HEK293T (cell line): ENCODE measurements around the gene CPNE1.

Source experiments
- CTCF ChIA-PET: fragments of 350-600 bp; formaldehyde crosslinking; extraction: SDS; loops from one replicate; lab custom pipeline; 2021; ENCODE audit warnings: antibody characterized with exemption, inconsistent platforms; lab: Yijun Ruan, JAX
- POLR2A ChIA-PET: fragments of 350-600 bp; formaldehyde crosslinking; extraction: SDS; loops from one replicate; lab custom pipeline; 2020; ENCODE audit warnings: antibody characterized with exemption, inconsistent platforms; lab: Yijun Ruan, JAX
- DNase-seq: peaks from one replicate; pipeline ENCODE4 v3.0.0; 2012; ENCODE audit warnings: mixed read lengths; ENCODE audit errors: extremely low spot score
- ARNT ChIP-seq: fragments of 450-650 bp; IDR thresholded peaks from 2 replicates; pipeline ENCODE4 v1.6.1; 2017; ENCODE audit warnings: mild to moderate bottlenecking
- BHLHE40 ChIP-seq: fragments of 450-650 bp; IDR thresholded peaks from 2 replicates; pipeline ENCODE4 v1.6.1; 2016; ENCODE audit warnings: mild to moderate bottlenecking, moderate library complexity, borderline replicate concordance
- CTBP1 ChIP-seq: fragments of 450-650 bp; IDR thresholded peaks from 2 replicates; pipeline ENCODE4 v1.6.1; 2016; ENCODE audit warnings: borderline replicate concordance
- ELF4 ChIP-seq: fragments of 450-650 bp; IDR thresholded peaks from 2 replicates; pipeline ENCODE4 v1.6.1; 2017; ENCODE audit warnings: antibody characterized with exemption
- FOXA1 ChIP-seq: fragments of 450-650 bp; IDR thresholded peaks from 2 replicates; pipeline ENCODE4 v1.6.1; 2016; ENCODE audit warnings: mild to moderate bottlenecking
- FOXK2 ChIP-seq: fragments of 450-650 bp; IDR thresholded peaks from 2 replicates; pipeline ENCODE4 v1.6.1; 2016; ENCODE audit warnings: mild to moderate bottlenecking
- FOXM1 ChIP-seq: fragments of 450-650 bp; IDR thresholded peaks from 2 replicates; pipeline ENCODE4 v1.6.1; 2017; ENCODE audit warnings: mild to moderate bottlenecking, borderline replicate concordance
- HDGF ChIP-seq: fragments of 450-650 bp; IDR thresholded peaks from 2 replicates; pipeline ENCODE4 v1.6.1; 2017; ENCODE audit warnings: antibody characterized with exemption, borderline replicate concordance
- L3MBTL2 ChIP-seq: fragments of 450-650 bp; conservative IDR thresholded peaks from 2 replicates; pipeline ENCODE4 v1.6.1; 2016; ENCODE audit warnings: mild to moderate bottlenecking
- LEF1 ChIP-seq: fragments of 450-650 bp; IDR thresholded peaks from 2 replicates; pipeline ENCODE4 v1.6.1; 2017; ENCODE audit warnings: mild to moderate bottlenecking, borderline replicate concordance
- NFRKB ChIP-seq: fragments of 450-650 bp; IDR thresholded peaks from 2 replicates; pipeline ENCODE4 v1.6.1; 2016; ENCODE audit warnings: mild to moderate bottlenecking, moderate library complexity
- PKNOX1 ChIP-seq: fragments of 450-650 bp; IDR thresholded peaks from 2 replicates; pipeline ENCODE4 v1.6.1; 2016
- SP1 ChIP-seq: fragments of 450-650 bp; IDR thresholded peaks from 2 replicates; pipeline ENCODE4 v1.6.1; 2017
- SUZ12 ChIP-seq: fragments of 450-650 bp; IDR thresholded peaks from 2 replicates; pipeline ENCODE4 v1.6.1; 2016; ENCODE audit warnings: mild to moderate bottlenecking
- TARDBP ChIP-seq: fragments of 450-650 bp; IDR thresholded peaks from 2 replicates; pipeline ENCODE4 v1.6.1; 2016
- ZNF384 ChIP-seq: fragments of 450-650 bp; IDR thresholded peaks from 2 replicates; pipeline ENCODE4 v1.6.1; 2016

Gene CPNE1

GRCh38 chr20:35680452-35681183, 15.9 kb upstream of the CPNE1 start:
- ChIA-PET POLR2A (no interaction called here), CTCF (no interaction called here)
- TF ChIP-seq TARDBP (no peak), NFRKB (no peak), HDGF (no peak), CTBP1 (no peak)
- no peak for DNase-seq

GRCh38 chr20:35674921-35675320, 10.2 kb upstream of the CPNE1 start:
- POLR2A ChIA-PET: interaction anchor here (1.1 kb wide), 1 partner anchor 9 kb away, joined by 4 read pairs; no protein-coding TSS in a partner anchor
- DNase-seq: no peak
- no peak for TF ChIP-seq ELF4
- TF ChIP-seq NFRKB: no peak
- TF ChIP-seq LEF1: no peak
- no peak for TF ChIP-seq TARDBP
- no peak for TF ChIP-seq ZNF384
- no peak for TF ChIP-seq SP1
- TF ChIP-seq BHLHE40: no peak
- no peak for TF ChIP-seq FOXM1
- TF ChIP-seq L3MBTL2: no peak
- CTCF ChIA-PET: no interaction called here

GRCh38 chr20:35673884-35674283, 9.2 kb upstream of the CPNE1 start:
- TF ChIP-seq SUZ12 (no peak), LEF1 (no peak), FOXM1 (no peak), TARDBP (no peak), PKNOX1 (no peak), L3MBTL2 (no peak), ZNF384 (no peak), BHLHE40 (no peak), SP1 (no peak), ARNT (no peak), ELF4 (no peak), FOXA1 (no peak), FOXK2 (no peak), CTBP1 (no peak), NFRKB (no peak)
- CTCF ChIA-PET: no interaction called here
- no peak for DNase-seq
- POLR2A ChIA-PET: no interaction called here

- ChIA-PET CTCF (no interaction called here), POLR2A (interaction anchor here (0.6 kb wide), 1 partner anchor 315 kb away, joined by 3 read pairs; no protein-coding TSS in a partner anchor)
- no peak for TF ChIP-seq L3MBTL2
- TF ChIP-seq ARNT: no peak
- no peak for TF ChIP-seq BHLHE40
- no peak for TF ChIP-seq SUZ12
- TF ChIP-seq HDGF: no peak
- no peak for TF ChIP-seq CTBP1
- TF ChIP-seq PKNOX1: no peak
- no peak for TF ChIP-seq ELF4
- TF ChIP-seq NFRKB: no peak
- no peak for DNase-seq
Measured at GRCh38 chr20:35669681-35670080, 5.0 kb upstream of the CPNE1 start.

- POLR2A ChIA-PET: interaction anchor here (0.6 kb wide), 1 partner anchor 315 kb away, joined by 3 read pairs; no protein-coding TSS in a partner anchor
- no peak for DNase-seq
- TF ChIP-seq ARNT (no peak), NFRKB (no peak), CTBP1 (no peak), FOXK2 (no peak), TARDBP (no peak), FOXM1 (no peak), ELF4 (no peak), HDGF (no peak), SUZ12 (no peak), SP1 (no peak)
- CTCF ChIA-PET: no interaction called here
Measured at GRCh38 chr20:35669221-35669620, 4.5 kb upstream of the CPNE1 start.

GRCh38 chr20:35665949-35666288, 1.2 kb upstream of the CPNE1 start:
- CTCF ChIA-PET: interaction anchor here (0.6 kb wide), 1 partner anchor 151 kb away, joined by 3 read pairs; no protein-coding TSS in a partner anchor
- POLR2A ChIA-PET: interaction anchor here (0.6 to 4.2 kb wide), 5 partner anchors 9 to 76 kb away, joined by 3 to 44 read pairs (median 7); partner anchors contain the start of genes RBM39 and SPAG4

More at GRCh38 chr20:35665949-35666288, 1.2 kb upstream of the CPNE1 start:
- no peak for TF ChIP-seq NFRKB
- no peak for TF ChIP-seq ELF4
- no peak for TF ChIP-seq CTBP1
- TF ChIP-seq SUZ12: no peak
- TF ChIP-seq PKNOX1: no peak
- no peak for TF ChIP-seq ZNF384
- TF ChIP-seq FOXA1: no peak
- TF ChIP-seq HDGF: no peak
- no peak for TF ChIP-seq FOXK2
- DNase-seq: no peak
